HepG2 (cell line): ENCODE measurements around the gene CCNL1. TPM values are rescaled to one million over a fixed set of nuclear protein-coding genes. Genes with fewer than 3 reads are reported as not detected.
A peak's percentile ranks its signal among the peaks of the same experiment; 100 is the strongest.

Source experiments
- ATAC-seq: fragments of 200-7000 bp; cut with Tn5 transposase; 3 replicates; pipeline ENCODE4 v1.9.1; 2020; ENCODE audit warnings: mild to moderate bottlenecking, moderate library complexity
- BruUV-seq: library from RNA; stranded (reverse); fragments of 400-500 nt; replicated peaks from 2 replicates; lab custom pipeline; 2021; lab: Mats Ljungman, UMichigan
- CTCF ChIA-PET: fragments of 300-600 bp; formaldehyde crosslinking; extraction: SDS; loops from one replicate; lab custom pipeline; 2021; ENCODE audit warnings: low total read pairs, inconsistent platforms, low intra/inter-chr PET ratio; lab: Yijun Ruan, JAX
- POLR2A ChIA-PET: fragments of 350-600 bp; sonication (Branson Sonifier 250); formaldehyde crosslinking; loops from one replicate; lab custom pipeline; 2020; ENCODE audit warnings: antibody characterized with exemption, inconsistent platforms; lab: Yijun Ruan, JAX
- DNase-seq: peaks from one replicate; pipeline ENCODE4 v3.0.0-alpha.2; 2015; ENCODE audit warnings: low spot score
- FAIRE-seq: peaks from 3 replicates; lab custom pipeline; 2011; peaks lifted over from hg19 to GRCh38; lab: Jason Lieb, UNC
- H2AFZ ChIP-seq: one replicate; pipeline ENCODE4 v1.6.1; 2011; ENCODE audit warnings: low read length, inconsistent platforms
- H3K27ac ChIP-seq: fragments of 300-600 bp; 3 replicates; pipeline ENCODE4 v1.8.0; 2011; ENCODE audit warnings: mixed run types, mild to moderate bottlenecking, mixed read lengths, low read length, inconsistent platforms; ENCODE audit not compliant: insufficient read depth; ENCODE audit errors: extremely low read length
- H3K27me3 ChIP-seq, 2 experiments: fragments of 200-600 bp in 1 of 2; 2 replicates in 1 of 2; 3 replicates in 1 of 2; pipeline versions ENCODE4 v1.6.0 to v1.8.0; 2011; ENCODE audit warnings: low read length in 2 of 2, mild to moderate bottlenecking in 2 of 2, moderate library complexity in 2 of 2, inconsistent platforms in 1 of 2; ENCODE audit not compliant: insufficient read depth in 2 of 2, control insufficient read depth in 1 of 2
- H3K36me3 ChIP-seq, 2 experiments: fragments of 200-600 bp in 1 of 2; replicated peaks in 1 of 2; 2 replicates in 1 of 2; 3 replicates in 1 of 2; pipeline versions ENCODE4 v1.5.1 to v1.8.0; 2011; ENCODE audit warnings: low read length in 2 of 2, inconsistent platforms in 1 of 2; ENCODE audit not compliant: insufficient read depth in 2 of 2, control insufficient read depth in 1 of 2
- H3K4me1 ChIP-seq: 2 replicates; pipeline ENCODE4 v1.5.1; 2012; ENCODE audit warnings: low read length, inconsistent platforms; ENCODE audit not compliant: insufficient read depth
- H3K4me2 ChIP-seq: 2 replicates; pipeline ENCODE4 v1.6.0; 2011; ENCODE audit warnings: low read depth, low read length, inconsistent platforms
- H3K4me3 ChIP-seq, 3 experiments: fragments of 200-600 bp in 1 of 3; sonication (generic), shearing (Covaris generic) in 1 of 3; replicated peaks in 1 of 3; 2 replicates each; pipeline ENCODE4 v1.5.1; 2011 to 2016; ENCODE audit warnings: low read length in 3 of 3, inconsistent platforms in 2 of 3, low read depth in 2 of 3, mild to moderate bottlenecking in 2 of 3, control low read depth in 1 of 3, mixed read lengths in 1 of 3; ENCODE audit not compliant: insufficient read depth in 1 of 3
- H3K79me2 ChIP-seq: one replicate; pipeline ENCODE4 v1.6.1; 2011; ENCODE audit warnings: low read length, inconsistent platforms; ENCODE audit not compliant: insufficient read depth
- H3K9ac ChIP-seq: 2 replicates; pipeline ENCODE4 v1.6.0; 2011; ENCODE audit warnings: mild to moderate bottlenecking, low read depth, low read length, inconsistent platforms; ENCODE audit not compliant: insufficient read depth
- H3K9me3 ChIP-seq: 2 replicates; pipeline ENCODE4 v1.5.1; 2012; ENCODE audit warnings: mild to moderate bottlenecking, low read length
- H4K20me1 ChIP-seq: 2 replicates; pipeline ENCODE4 v1.6.0; 2011; ENCODE audit warnings: inconsistent platforms, mild to moderate bottlenecking, low read length, moderate library complexity; ENCODE audit not compliant: insufficient read depth
- ATF5 ChIP-seq: sonication (generic); formaldehyde crosslinking; IDR thresholded peaks from 2 replicates; pipeline ENCODE4 v1.4.0; 2020; ENCODE audit warnings: mild to moderate bottlenecking, low read depth, missing genetic modification reagents
- CHD2 ChIP-seq: IDR thresholded peaks from 2 replicates; pipeline ENCODE4 v1.6.1; 2011; ENCODE audit warnings: low read depth, low read length, improper control_type of control experiment
- HNRNPH1 ChIP-seq: fragments of 200-400 bp; formaldehyde crosslinking; optimal IDR thresholded peaks from 2 replicates; pipeline ENCODE3; 2017; ENCODE audit warnings: mild to moderate bottlenecking, low read depth, low read length
- HNRNPUL1 ChIP-seq: fragments of 200-400 bp; formaldehyde crosslinking; IDR thresholded peaks from 2 replicates; pipeline ENCODE4 v1.6.1; 2017; ENCODE audit warnings: low read depth, mild to moderate bottlenecking, low read length, moderate library complexity
- KDM5A ChIP-seq: fragments of 200-600 bp; sonication (generic); IDR thresholded peaks from 2 replicates; pipeline ENCODE4 v1.7.0; 2018; ENCODE audit warnings: antibody characterized with exemption, mild to moderate bottlenecking, low read length, borderline replicate concordance
- MTA1 ChIP-seq: sonication (generic); formaldehyde crosslinking; IDR thresholded peaks from 2 replicates; pipeline ENCODE4 v1.4.0; 2020; ENCODE audit warnings: missing genetic modification reagents, mild to moderate bottlenecking, borderline replicate concordance
- MXI1 ChIP-seq: IDR thresholded peaks from 3 replicates; pipeline ENCODE4 v1.6.1; 2012; ENCODE audit warnings: low read depth, low read length, inconsistent platforms, borderline replicate concordance
- NR2C2 ChIP-seq: sonication (generic); formaldehyde crosslinking; IDR thresholded peaks from 2 replicates; pipeline ENCODE4 v1.4.0; 2020; ENCODE audit warnings: missing genetic modification reagents, mild to moderate bottlenecking, moderate library complexity, borderline replicate concordance
- PCBP1 ChIP-seq: fragments of 200-400 bp; formaldehyde crosslinking; IDR thresholded peaks from 2 replicates; pipeline ENCODE4 v1.6.1; 2017; ENCODE audit warnings: mild to moderate bottlenecking, low read depth, low read length, borderline replicate concordance
- POLR2AphosphoS2 ChIP-seq: IDR thresholded peaks from 2 replicates; pipeline ENCODE4 v1.6.1; 2011; ENCODE audit warnings: low read depth, low read length, improper control_type of control experiment
- RBFOX2 ChIP-seq: fragments of 200-400 bp; formaldehyde crosslinking; IDR thresholded peaks from 2 replicates; pipeline ENCODE4 v1.6.1; 2017; ENCODE audit warnings: low read depth, mild to moderate bottlenecking, low read length
- ZNF772 ChIP-seq: sonication (generic); formaldehyde crosslinking; IDR thresholded peaks from 2 replicates; pipeline ENCODE4 v1.5.0; 2020; ENCODE audit warnings: mild to moderate bottlenecking, missing genetic modification reagents
- WGBS: methylation state at CpG from one replicate; pipeline ENCODE4 v1.1.6; 2017; ENCODE audit warnings: low lambda C conversion rate; 5-methylcytosine and 5-hydroxymethylcytosine counted together
- in situ Hi-C: cut with HindIII; loops from 2 replicates; pipeline ENCODE4 v1.10.0; 2017; ENCODE audit warnings: low pct_unique_long_range_greater_than_20kb; ENCODE audit not compliant: extremely low pct_ligation_motif_present
- intact Hi-C: fragments of 100-400 bp; cut with micrococcal nuclease; formaldehyde crosslinking; loops from one replicate; pipeline ENCODE4 v1.10.0; 2022; ENCODE audit not compliant: unreplicated experiment
- polyA plus RNA-seq, 8 experiments: library from polyadenylated mRNA; depleted of rRNA in 3 of 8; stranded (reverse) in 7 of 8; unstranded in 1 of 8; fragments of >200 nt; fragmentation: Illumina TruSeq in 4 of 8; extraction: Trizol in 4 of 8; gene quantifications; 2 replicates each; pipeline versions ENCODE4 v1.2.1 to v1.2.3, GENCODE V29; 2011 to 2016; ENCODE audit warnings: low read depth in 4 of 8, missing spikeins in 1 of 8, mixed read lengths in 1 of 8; ENCODE audit not compliant: insufficient read depth in 1 of 8
- total RNA-seq, 5 experiments: library from RNA; depleted of rRNA; stranded (reverse); fragments of >200 nt; fragmentation: Illumina TruSeq; extraction: Trizol; gene quantifications; 2 replicates each; pipeline ENCODE4 v1.2.3, GENCODE V29; 2016; ENCODE audit warnings: low read depth in 1 of 5

Gene CCNL1
- total and polyA plus RNA-seq, 2 of the 13 experiments (the other 11 are each of a cell fraction or from before 2014, with no cell fraction given): 151 to 303 TPM

GRCh38 chr3:157151627-157152026 lies 8.3 kb downstream of the CCNL1 start:
- no peaks in the 10 kb centered on the region; a peak in 1 of 5 replicates for H3K27me3 ChIP-seq

GRCh38 chr3:157151151-157151550 lies 8.8 kb downstream of the CCNL1 start:
- Histone ChIP-seq H3K36me3 (peaks cover 19 to 93% of the 10 kb centered on the region in 2 experiments), H3K27ac (no peak overlapping the region), H3K27me3 (no peaks in the 10 kb centered on the region; a peak in 1 of 5 replicates), H3K4me2 (no peak overlapping the region), H2AFZ (no peak overlapping the region), H3K9ac (no peak overlapping the region), H3K4me1 (peaks cover 33% of the 10 kb centered on the region), H3K9me3 (no peaks in the 10 kb centered on the region), H3K4me3 (no peak overlapping the region), H3K79me2 (peaks cover 36% of the 10 kb centered on the region), H4K20me1 (peaks cover 45% of the 10 kb centered on the region)
- FAIRE-seq (no peak), DNase-seq (no peak), ATAC-seq (no peak)
- TF ChIP-seq RBFOX2 (peak; percentile 41; the same call in 1 of the 2 replicates), POLR2AphosphoS2 (0 out of 2 replicates have a peak, but pooled peaks have one; percentile 40), MTA1 (no peak), PCBP1 (no peak)
- in situ Hi-C loops: no loop called here
- POLR2A ChIA-PET: no interaction called here
- 100% methylated on average over 1 of the region's 1 CpG for WGBS
- BruUV-seq: no TSS peak
- intact Hi-C loops: no loop called here
- CTCF ChIA-PET: no interaction called here

More at GRCh38 chr3:157151627-157152026, 8.3 kb downstream of the CCNL1 start:
- TF ChIP-seq HNRNPUL1 (no peak), ZNF772 (CRISPR knock-in tag) (no peak), NR2C2 (CRISPR knock-in tag) (no peak), ATF5 (CRISPR knock-in tag) (no peak), KDM5A (no peak), CHD2 (no peak), MXI1 (no peak), HNRNPH1 (no peak)
- Histone ChIP-seq H3K9ac (no peak overlapping the region), H3K4me1 (peaks cover 35% of the 10 kb centered on the region), H3K4me3 (no peak overlapping the region), H3K9me3 (no peaks in the 10 kb centered on the region), H3K36me3 (peaks cover 19 to 97% of the 10 kb centered on the region in 2 experiments), H4K20me1 (peaks cover 50% of the 10 kb centered on the region), H3K79me2 (peaks cover 41% of the 10 kb centered on the region), H3K4me2 (no peak overlapping the region), H2AFZ (no peak overlapping the region), H3K27ac (no peak overlapping the region)
- ATAC-seq (peak; percentile 50; the same call in 2 of the 3 replicates), DNase-seq (no peak), FAIRE-seq (no peak)
- in situ Hi-C loops: no loop called here
- WGBS: 98% methylated on average over 2 of the region's 2 CpGs
- ChIA-PET POLR2A (no interaction called here), CTCF (no interaction called here)
- no TSS peak for BruUV-seq
- intact Hi-C loops: no loop called here
